Heart left ventricle (tissue), 13 donors: Measurements from ENCODE around the gene ROCK2.

ENCODE experiments used
- POLR2A ChIP-seq, 2 donors: fragments of 450-650 bp; IDR thresholded peaks; one replicate each; pipeline ENCODE4 v1.6.1; 2017; ENCODE audit warnings: antibody characterized with exemption in 2 of 2, mild to moderate bottlenecking in 2 of 2, moderate library complexity in 2 of 2
- TF ChIP-seq, protein P1 (sequence below), 12 donors: fragments of 200-600 bp; sonication (generic) in 4 of 12; IDR thresholded peaks; one replicate each; pipeline versions ENCODE4 v1.5.0 to v1.8.0; 2018 to 2022; ENCODE audit warnings: antibody characterized with exemption in 12 of 12, mild to moderate bottlenecking in 5 of 12
- donor health status: ischemic (EF 13 %, LVEDD 7.1; RV severe dilation, severe dysfunction).
- donor health status: DM: no; HTN: yes; CAD: no.
- donor health status: DM: no; HTN: no; CAD: no.
- donor health status: ischemic (EF 25% LVEDD 6.9; RV normal size, moderate dysfunction).
- donor health status: ischemic (EF 25% LVEDD 5.7; RV mildly dilated, moderate dysfunction).
- donor health status: ischemic (EF 35%, LVEDD 5.7; RV mildly dilated, moderate dysfunction).
- donor health status: nonischemic (EF 11% LVEDD 7.7; RV severe dilation, severe dysfunction).
- donor health status: DM: yes; HTN: yes; CAD: no.
- donor health status: PGD.
- donor health status: ischemic (EF 29% LVEDD 5.4; RV normal size, mild dysfunction).
- donor health status: nonischemic (EF 23%, LVEDD 6.1; RV moderate dilation, normal function).

DNA sequence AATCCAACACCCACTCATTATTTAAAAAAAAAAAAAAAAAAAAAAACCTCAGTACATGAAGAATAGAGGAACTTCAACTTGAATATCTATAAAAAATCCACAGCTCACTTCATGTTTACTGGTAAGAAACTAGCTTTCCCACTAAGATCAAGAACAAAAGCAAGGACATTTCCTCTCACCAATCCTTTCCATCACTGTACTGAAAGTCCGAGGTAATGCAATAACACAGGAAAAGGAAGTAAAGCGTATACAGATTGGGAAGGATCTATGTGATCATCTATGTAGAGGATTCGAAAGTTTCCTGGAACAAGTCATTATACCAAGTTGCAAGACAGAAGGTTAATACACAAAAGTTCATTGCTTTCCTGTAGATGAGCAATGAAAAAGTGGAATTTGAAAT is 63.2 kb downstream of the ROCK2 start:
- TF ChIP-seq, protein P1, sequence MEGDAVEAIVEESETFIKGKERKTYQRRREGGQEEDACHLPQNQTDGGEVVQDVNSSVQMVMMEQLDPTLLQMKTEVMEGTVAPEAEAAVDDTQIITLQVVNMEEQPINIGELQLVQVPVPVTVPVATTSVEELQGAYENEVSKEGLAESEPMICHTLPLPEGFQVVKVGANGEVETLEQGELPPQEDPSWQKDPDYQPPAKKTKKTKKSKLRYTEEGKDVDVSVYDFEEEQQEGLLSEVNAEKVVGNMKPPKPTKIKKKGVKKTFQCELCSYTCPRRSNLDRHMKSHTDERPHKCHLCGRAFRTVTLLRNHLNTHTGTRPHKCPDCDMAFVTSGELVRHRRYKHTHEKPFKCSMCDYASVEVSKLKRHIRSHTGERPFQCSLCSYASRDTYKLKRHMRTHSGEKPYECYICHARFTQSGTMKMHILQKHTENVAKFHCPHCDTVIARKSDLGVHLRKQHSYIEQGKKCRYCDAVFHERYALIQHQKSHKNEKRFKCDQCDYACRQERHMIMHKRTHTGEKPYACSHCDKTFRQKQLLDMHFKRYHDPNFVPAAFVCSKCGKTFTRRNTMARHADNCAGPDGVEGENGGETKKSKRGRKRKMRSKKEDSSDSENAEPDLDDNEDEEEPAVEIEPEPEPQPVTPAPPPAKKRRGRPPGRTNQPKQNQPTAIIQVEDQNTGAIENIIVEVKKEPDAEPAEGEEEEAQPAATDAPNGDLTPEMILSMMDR (IDR thresholded peaks at IDR 0.05), result no peak
- TF ChIP-seq POLR2A (IDR thresholded peaks at IDR 0.05), result no peak
